Neutrophil (primary cell): ENCODE results near the gene GPR161.

ENCODE experiments used
- H3K27ac ChIP-seq: fragments of 200-600 bp; sonication (generic); 2 replicates; pipeline ENCODE4 v1.5.1; 2016; ENCODE audit warnings: mild to moderate bottlenecking, moderate library complexity
- H3K27me3 ChIP-seq: fragments of 200-600 bp; sonication (generic); 2 replicates; pipeline ENCODE4 v1.6.0; 2016; ENCODE audit warnings: mild to moderate bottlenecking
- H3K36me3 ChIP-seq: fragments of 200-600 bp; sonication (generic); 2 replicates; pipeline ENCODE4 v1.5.1; 2017
- H3K4me1 ChIP-seq, 2 experiments: fragments of 200-600 bp in 1 of 2; sonication (generic) in 1 of 2; 1 replicate in 1 of 2; 2 replicates in 1 of 2; pipeline versions ENCODE4 v1.5.1 to v1.6.1; 2013 to 2016; ENCODE audit warnings: low read depth in 1 of 2, low read length in 1 of 2, mild to moderate bottlenecking in 1 of 2, moderate library complexity in 1 of 2; ENCODE audit not compliant: control insufficient read depth in 1 of 2, insufficient read depth in 1 of 2
- H3K4me3 ChIP-seq, 2 experiments: fragments of 200-600 bp in 1 of 2; sonication (generic) in 1 of 2; 1 replicate in 1 of 2; 2 replicates in 1 of 2; pipeline ENCODE4 v1.5.1; 2013 to 2016; ENCODE audit warnings: low read depth in 1 of 2, low read length in 1 of 2, mild to moderate bottlenecking in 1 of 2, moderate library complexity in 1 of 2
- H3K9me3 ChIP-seq: fragments of 200-600 bp; sonication (generic); 2 replicates; pipeline ENCODE4 v1.5.1; 2016
- TF ChIP-seq, protein P1 (sequence below): fragments of 200-600 bp; sonication (generic); IDR thresholded peaks from 2 replicates; pipeline ENCODE4 v1.5.1; 2016; ENCODE audit warnings: antibody characterized with exemption

GPR161 gene

GRCh38 chr1:168092566-168093355, 44.0 kb downstream of the GPR161 start:
- TF ChIP-seq, protein P1, sequence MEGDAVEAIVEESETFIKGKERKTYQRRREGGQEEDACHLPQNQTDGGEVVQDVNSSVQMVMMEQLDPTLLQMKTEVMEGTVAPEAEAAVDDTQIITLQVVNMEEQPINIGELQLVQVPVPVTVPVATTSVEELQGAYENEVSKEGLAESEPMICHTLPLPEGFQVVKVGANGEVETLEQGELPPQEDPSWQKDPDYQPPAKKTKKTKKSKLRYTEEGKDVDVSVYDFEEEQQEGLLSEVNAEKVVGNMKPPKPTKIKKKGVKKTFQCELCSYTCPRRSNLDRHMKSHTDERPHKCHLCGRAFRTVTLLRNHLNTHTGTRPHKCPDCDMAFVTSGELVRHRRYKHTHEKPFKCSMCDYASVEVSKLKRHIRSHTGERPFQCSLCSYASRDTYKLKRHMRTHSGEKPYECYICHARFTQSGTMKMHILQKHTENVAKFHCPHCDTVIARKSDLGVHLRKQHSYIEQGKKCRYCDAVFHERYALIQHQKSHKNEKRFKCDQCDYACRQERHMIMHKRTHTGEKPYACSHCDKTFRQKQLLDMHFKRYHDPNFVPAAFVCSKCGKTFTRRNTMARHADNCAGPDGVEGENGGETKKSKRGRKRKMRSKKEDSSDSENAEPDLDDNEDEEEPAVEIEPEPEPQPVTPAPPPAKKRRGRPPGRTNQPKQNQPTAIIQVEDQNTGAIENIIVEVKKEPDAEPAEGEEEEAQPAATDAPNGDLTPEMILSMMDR: no peak
- Histone ChIP-seq H3K27ac (no peak overlapping the region), H3K4me1 (no peaks in the 10 kb centered on the region)

GRCh38 chr1:168091720-168092550, 44.8 kb downstream of the GPR161 start:
- Histone ChIP-seq H3K9me3 (no peaks in the 10 kb centered on the region), H3K27ac (no peak overlapping the region), H3K36me3 (no peaks in the 10 kb centered on the region), H3K27me3 (no peaks in the 10 kb centered on the region), H3K4me3 (no peak overlapping the region), H3K4me1 (no peaks in the 10 kb centered on the region)
- TF ChIP-seq, protein P1: no peak

More at GRCh38 chr1:168092566-168093355, 44.0 kb downstream of the GPR161 start:
- no peaks in the 10 kb centered on the region for H3K9me3 ChIP-seq
- no peak overlapping the region for H3K4me3 ChIP-seq
- H3K36me3 ChIP-seq: no peaks in the 10 kb centered on the region
- H3K27me3 ChIP-seq: no peaks in the 10 kb centered on the region

DNA sequence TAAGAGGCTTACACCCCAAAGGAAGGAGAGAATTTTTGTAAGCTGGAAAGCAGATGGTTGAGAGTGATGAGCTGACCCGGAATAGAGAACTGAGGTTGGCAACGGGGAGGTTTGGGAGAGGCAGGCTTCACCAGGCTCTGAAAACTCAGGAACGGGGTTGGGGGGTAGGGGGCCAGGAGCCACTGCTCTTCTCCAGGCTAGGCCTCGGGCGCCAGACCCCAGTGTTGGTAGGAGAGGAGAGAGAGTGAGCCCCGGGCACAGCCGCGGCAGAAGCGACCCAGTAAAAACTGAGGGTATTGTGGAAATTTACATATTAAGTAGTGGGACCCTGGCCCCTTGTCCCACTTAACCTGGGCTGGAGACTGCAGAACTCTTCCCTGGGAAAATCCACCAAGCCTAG, 45.7 kb downstream of the GPR161 start:
- no peak overlapping the region for H3K4me3 ChIP-seq
- H3K9me3 ChIP-seq: no peaks in the 10 kb centered on the region
- no peaks in the 10 kb centered on the region for H3K4me1 ChIP-seq
- H3K27ac ChIP-seq: no peak overlapping the region
- H3K36me3 ChIP-seq: no peaks in the 10 kb centered on the region
- H3K27me3 ChIP-seq: no peaks in the 10 kb centered on the region
- TF ChIP-seq, protein P1: no peak

GRCh38 chr1:168090395-168090794, 46.3 kb downstream of the GPR161 start:
- TF ChIP-seq, protein P1: no peak
- Histone ChIP-seq H3K27me3 (no peaks in the 10 kb centered on the region), H3K4me1 (no peaks in the 10 kb centered on the region), H3K4me3 (no peak overlapping the region), H3K9me3 (no peaks in the 10 kb centered on the region), H3K36me3 (no peaks in the 10 kb centered on the region), H3K27ac (no peak overlapping the region)

- TF ChIP-seq, protein P1: no peak
- H3K9me3 ChIP-seq: no peaks in the 10 kb centered on the region
- H3K27ac ChIP-seq: no peak overlapping the region
- H3K4me1 ChIP-seq: peaks cover under 1 to 2% of the 10 kb centered on the region in 2 experiments
- no peak overlapping the region for H3K4me3 ChIP-seq
- H3K36me3 ChIP-seq: no peaks in the 10 kb centered on the region
- H3K27me3 ChIP-seq: no peaks in the 10 kb centered on the region
Measured at GRCh38 chr1:168089979-168090337, 46.8 kb downstream of the GPR161 start.
